ENCODE data around the gene BCLAF1.

GRCh38 chr6:136324686-136325380 lies 35.2 kb upstream of the BCLAF1 start:
- TF ChIP-seq CTCF (IDR thresholded peaks at IDR 0.05; ENCODE audit: insufficient read depth, low read depth, low read length) = no peak
- TF ChIP-seq EZH2 (IDR thresholded peaks at IDR 0.05; ENCODE audit: insufficient read depth, low read length) = no peak

All from astrocyte (in vitro differentiated cells and primary cell).